SU-DHL-6 (cell line): ENCODE measurements around the gene ADARB2.
"Not testable (repeated sequence)": the region's sequence is repeated elsewhere in the genome, so short reads cannot be mapped to it uniquely, and the experiment has no call there.

Experiments
- H2AFZ ChIP-seq: fragments of 200-600 bp; sonication (generic); 2 replicates; pipeline ENCODE4 v1.6.1; 2014; ENCODE audit warnings: low read depth, mild to moderate bottlenecking, moderate library complexity, mixed read lengths, antibody characterized with exemption, low read length; ENCODE audit not compliant: severe bottlenecking
- H3F3A ChIP-seq: fragments of 200-600 bp; shearing (Covaris generic); 2 replicates; pipeline ENCODE4 v1.6.0; 2016; ENCODE audit warnings: antibody characterized with exemption, mild to moderate bottlenecking; ENCODE audit not compliant: insufficient read depth
- H3K27ac ChIP-seq: fragments of 200-600 bp; sonication (generic); 2 replicates; pipeline ENCODE4 v1.5.1; 2016; ENCODE audit warnings: low read depth, mild to moderate bottlenecking, low read length, moderate library complexity, mixed read lengths
- H3K27me3 ChIP-seq: fragments of 200-600 bp; sonication (generic), shearing (Covaris generic); 2 replicates; pipeline ENCODE4 v1.6.0; 2014; ENCODE audit warnings: mild to moderate bottlenecking, low read length
- H3K36me3 ChIP-seq: fragments of 200-600 bp; sonication (generic); 2 replicates; pipeline ENCODE4 v1.6.1; 2014; ENCODE audit warnings: mild to moderate bottlenecking, low read length, mixed read lengths
- H3K4me2 ChIP-seq: fragments of 300-600, 200-600 bp; shearing (Covaris generic), sonication (generic); 2 replicates; pipeline ENCODE4 v1.6.0; 2014; ENCODE audit warnings: low read length, low read depth, mild to moderate bottlenecking; ENCODE audit not compliant: poor library complexity, severe bottlenecking
- H3K4me3 ChIP-seq: fragments of 200-600 bp; sonication (generic); 2 replicates; pipeline ENCODE4 v1.5.1; 2014; ENCODE audit warnings: antibody characterized with exemption, low read length, mild to moderate bottlenecking, mixed read lengths; ENCODE audit not compliant: insufficient read depth, poor library complexity, severe bottlenecking
- H3K79me2 ChIP-seq: fragments of 200-600 bp; sonication (generic); 2 replicates; pipeline ENCODE4 v1.6.1; 2014; ENCODE audit warnings: mild to moderate bottlenecking, low read length, moderate library complexity; ENCODE audit not compliant: insufficient read depth
- H3K9ac ChIP-seq: fragments of 200-600 bp; sonication (generic); 2 replicates; pipeline ENCODE4 v1.7.0; 2014; ENCODE audit warnings: mild to moderate bottlenecking, low read length
- H3K9me2 ChIP-seq: fragments of 200-600 bp; sonication (generic); replicated peaks from 2 replicates; pipeline ENCODE4 v1.6.1; 2014; ENCODE audit warnings: low read length; ENCODE audit not compliant: insufficient read depth
- H3K9me3 ChIP-seq: fragments of 200-600 bp; sonication (generic); 2 replicates; pipeline ENCODE4 v1.6.1; 2014; ENCODE audit warnings: low read length, mixed read lengths; ENCODE audit not compliant: insufficient read depth
- H4K20me1 ChIP-seq: fragments of 200-600 bp; sonication (generic); 2 replicates; pipeline ENCODE4 v1.6.1; 2014; ENCODE audit warnings: low read depth, mild to moderate bottlenecking, antibody characterized with exemption, low read length, moderate library complexity, mixed read lengths
- CTCF ChIP-seq: fragments of 200-600 bp; sonication (generic); IDR thresholded peaks from one replicate; pipeline ENCODE4 v1.5.1; 2017; ENCODE audit warnings: antibody characterized with exemption, mild to moderate bottlenecking, low read length, moderate library complexity; ENCODE audit not compliant: insufficient read depth, poor library complexity, severe bottlenecking
- EZH2phosphoT487 ChIP-seq: fragments of 200-600 bp; sonication (generic), shearing (Covaris generic); conservative IDR thresholded peaks from 2 replicates; pipeline ENCODE4 v1.6.1; 2018; ENCODE audit warnings: mild to moderate bottlenecking, antibody characterized with exemption, low read length, moderate library complexity, mixed read lengths

ADARB2 gene

GRCh38 chr10:1774796-1775195, 37.5 kb upstream of the ADARB2 start:
- no peak overlapping the region for H3K4me3 ChIP-seq
- no peaks in the 10 kb centered on the region for H3K9me3 ChIP-seq
- no peak overlapping the region for H3K4me2 ChIP-seq
- no peaks in the 10 kb centered on the region for H3F3A ChIP-seq
- H3K36me3 ChIP-seq: no peaks in the 10 kb centered on the region
- no peaks in the 10 kb centered on the region for H4K20me1 ChIP-seq
- H2AFZ ChIP-seq: no peak overlapping the region
- TF ChIP-seq CTCF (no peak), EZH2phosphoT487 (no peak)
- H3K27me3 ChIP-seq: no peaks in the 10 kb centered on the region
- no peaks in the 10 kb centered on the region for H3K79me2 ChIP-seq
- no peak overlapping the region for H3K27ac ChIP-seq
- H3K9ac ChIP-seq: no peak overlapping the region
- H3K9me2 ChIP-seq: no peaks in the 10 kb centered on the region

GRCh38 chr10:1773204-1773603, 35.9 kb upstream of the ADARB2 start:
- H3K4me3 ChIP-seq, H3K9me2 ChIP-seq, H2AFZ ChIP-seq, H3F3A ChIP-seq, H3K79me2 ChIP-seq, H3K9me3 ChIP-seq, H3K27ac ChIP-seq, H3K36me3 ChIP-seq, H4K20me1 ChIP-seq, H3K27me3 ChIP-seq, H3K9ac ChIP-seq, H3K4me2 ChIP-seq: not testable (repeated sequence)

- H3F3A ChIP-seq: no peaks in the 10 kb centered on the region
- no peaks in the 10 kb centered on the region for H3K9me2 ChIP-seq
- no peak overlapping the region for H3K4me2 ChIP-seq
- H2AFZ ChIP-seq: no peak overlapping the region
- H3K9ac ChIP-seq: no peak overlapping the region
- H3K79me2 ChIP-seq: no peaks in the 10 kb centered on the region
- no peaks in the 10 kb centered on the region for H3K36me3 ChIP-seq
- no peaks in the 10 kb centered on the region for H3K27me3 ChIP-seq
- no peaks in the 10 kb centered on the region for H3K9me3 ChIP-seq
- H3K27ac ChIP-seq: no peak overlapping the region
- H3K4me3 ChIP-seq: no peak overlapping the region
- no peak for TF ChIP-seq CTCF
- no peak for TF ChIP-seq EZH2phosphoT487
- no peaks in the 10 kb centered on the region for H4K20me1 ChIP-seq
These were observed 28.7 kb upstream of the ADARB2 start for GRCh38 chr10:1766049-1766448.

- H3K4me2 ChIP-seq: no peak overlapping the region
- H2AFZ ChIP-seq: no peak overlapping the region
- H3K9me2 ChIP-seq: no peaks in the 10 kb centered on the region
- H3F3A ChIP-seq: no peaks in the 10 kb centered on the region
- no peak overlapping the region for H3K27ac ChIP-seq
- H4K20me1 ChIP-seq: no peaks in the 10 kb centered on the region
- no peaks in the 10 kb centered on the region for H3K9me3 ChIP-seq
- H3K9ac ChIP-seq: no peak overlapping the region
- H3K36me3 ChIP-seq: no peaks in the 10 kb centered on the region
- no peaks in the 10 kb centered on the region for H3K79me2 ChIP-seq
- H3K27me3 ChIP-seq: no peaks in the 10 kb centered on the region
- H3K4me3 ChIP-seq: no peak overlapping the region
- TF ChIP-seq EZH2phosphoT487: no peak
- no peak for TF ChIP-seq CTCF
These were observed 24.8 kb upstream of the ADARB2 start for GRCh38 chr10:1762076-1762475.
